ENCODE results near the gene CDAN1. TPM values are rescaled to one million over a fixed set of nuclear protein-coding genes. Genes with fewer than 3 reads are reported as not detected.
"Not testable (repeated sequence)": the region's sequence is repeated elsewhere in the genome, so short reads cannot be mapped to it uniquely, and the experiment has no call there.

The CDAN1 gene
- total RNA-seq, 1 donor from 2014 or later, result 36.4 TPM

DNA sequence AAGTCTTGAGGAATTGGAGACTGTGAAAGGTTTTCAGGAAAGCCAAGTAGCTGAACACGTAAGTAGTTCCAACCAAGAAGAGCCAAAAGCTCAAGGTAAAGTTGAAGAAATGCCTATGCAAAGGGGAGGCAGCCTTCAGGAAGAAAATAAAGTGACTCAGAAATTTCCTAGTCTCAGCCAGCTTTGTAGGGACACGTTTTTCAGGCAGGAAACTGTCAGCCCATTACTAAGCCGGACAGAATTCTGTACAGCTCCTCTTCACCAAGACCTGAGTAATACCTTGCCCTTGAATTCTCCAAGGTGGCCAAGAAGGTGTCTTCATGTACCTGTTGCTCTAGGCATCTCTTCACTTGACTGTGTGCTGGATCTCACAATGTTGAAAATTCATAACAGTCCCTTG is 48.6 kb downstream of the CDAN1 start:
- H3K9me3 Mint-ChIP-seq (ENCODE audit: low read depth), result no peaks in the 10 kb centered on the region
- no peaks in the 10 kb centered on the region for H3K27me3 Mint-ChIP-seq
- no peak overlapping the region for H3K4me3 Mint-ChIP-seq (ENCODE audit: low read depth)
- no peak overlapping the region for H3K27ac Mint-ChIP-seq
- DNase-seq (ENCODE audit: low spot score, unreplicated experiment), result no peak
- H3K4me1 Mint-ChIP-seq (ENCODE audit: low read depth), result no peaks in the 10 kb centered on the region
- TF ChIP-seq, protein P1, sequence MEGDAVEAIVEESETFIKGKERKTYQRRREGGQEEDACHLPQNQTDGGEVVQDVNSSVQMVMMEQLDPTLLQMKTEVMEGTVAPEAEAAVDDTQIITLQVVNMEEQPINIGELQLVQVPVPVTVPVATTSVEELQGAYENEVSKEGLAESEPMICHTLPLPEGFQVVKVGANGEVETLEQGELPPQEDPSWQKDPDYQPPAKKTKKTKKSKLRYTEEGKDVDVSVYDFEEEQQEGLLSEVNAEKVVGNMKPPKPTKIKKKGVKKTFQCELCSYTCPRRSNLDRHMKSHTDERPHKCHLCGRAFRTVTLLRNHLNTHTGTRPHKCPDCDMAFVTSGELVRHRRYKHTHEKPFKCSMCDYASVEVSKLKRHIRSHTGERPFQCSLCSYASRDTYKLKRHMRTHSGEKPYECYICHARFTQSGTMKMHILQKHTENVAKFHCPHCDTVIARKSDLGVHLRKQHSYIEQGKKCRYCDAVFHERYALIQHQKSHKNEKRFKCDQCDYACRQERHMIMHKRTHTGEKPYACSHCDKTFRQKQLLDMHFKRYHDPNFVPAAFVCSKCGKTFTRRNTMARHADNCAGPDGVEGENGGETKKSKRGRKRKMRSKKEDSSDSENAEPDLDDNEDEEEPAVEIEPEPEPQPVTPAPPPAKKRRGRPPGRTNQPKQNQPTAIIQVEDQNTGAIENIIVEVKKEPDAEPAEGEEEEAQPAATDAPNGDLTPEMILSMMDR (IDR thresholded peaks at IDR 0.05; ENCODE audit: unreplicated experiment), result no peak
- H3K36me3 Mint-ChIP-seq (ENCODE audit: insufficient read depth), result no peaks in the 10 kb centered on the region

DNA sequence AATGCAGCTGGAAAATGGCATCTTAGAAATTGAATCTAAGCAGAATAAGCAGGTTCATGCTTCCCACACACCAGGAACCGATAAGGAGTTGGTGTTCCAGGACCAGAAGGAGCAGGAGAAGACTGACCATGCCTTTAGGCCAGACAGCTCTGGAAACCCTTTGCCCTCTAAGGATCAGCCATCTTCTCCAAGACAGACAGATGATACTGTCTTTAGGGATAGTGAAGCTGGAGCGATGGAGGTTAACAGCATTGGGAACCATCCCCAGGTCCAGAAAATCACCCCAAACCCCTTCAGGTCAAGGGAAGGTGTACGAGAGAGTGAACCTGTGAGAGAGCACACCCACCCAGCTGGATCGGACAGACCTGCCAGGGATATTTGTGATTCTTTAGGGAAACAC is 49.2 kb downstream of the CDAN1 start:
- no peak for DNase-seq (ENCODE audit: low spot score, unreplicated experiment)
- Mint-ChIP-seq H3K4me3 (ENCODE audit: low read depth) (no peak overlapping the region), H3K27ac (no peak overlapping the region), H3K4me1 (ENCODE audit: low read depth) (no peaks in the 10 kb centered on the region), H3K27me3 (no peaks in the 10 kb centered on the region), H3K36me3 (ENCODE audit: insufficient read depth) (no peaks in the 10 kb centered on the region), H3K9me3 (ENCODE audit: low read depth) (no peaks in the 10 kb centered on the region)
- TF ChIP-seq, protein P1 (IDR thresholded peaks at IDR 0.05; ENCODE audit: unreplicated experiment), result no peak

GRCh38 chr15:42686281-42686680 is 50.6 kb downstream of the CDAN1 start:
- TF ChIP-seq, protein P1 (IDR thresholded peaks at IDR 0.05; ENCODE audit: unreplicated experiment), result no peak
- Mint-ChIP-seq H3K4me3 (ENCODE audit: low read depth) (no peak overlapping the region), H3K9me3 (ENCODE audit: low read depth) (no peaks in the 10 kb centered on the region), H3K4me1 (ENCODE audit: low read depth) (no peaks in the 10 kb centered on the region), H3K36me3 (ENCODE audit: insufficient read depth) (no peaks in the 10 kb centered on the region), H3K27ac (no peak overlapping the region), H3K27me3 (no peaks in the 10 kb centered on the region)
- DNase-seq (ENCODE audit: low spot score, unreplicated experiment), result no peak

DNA sequence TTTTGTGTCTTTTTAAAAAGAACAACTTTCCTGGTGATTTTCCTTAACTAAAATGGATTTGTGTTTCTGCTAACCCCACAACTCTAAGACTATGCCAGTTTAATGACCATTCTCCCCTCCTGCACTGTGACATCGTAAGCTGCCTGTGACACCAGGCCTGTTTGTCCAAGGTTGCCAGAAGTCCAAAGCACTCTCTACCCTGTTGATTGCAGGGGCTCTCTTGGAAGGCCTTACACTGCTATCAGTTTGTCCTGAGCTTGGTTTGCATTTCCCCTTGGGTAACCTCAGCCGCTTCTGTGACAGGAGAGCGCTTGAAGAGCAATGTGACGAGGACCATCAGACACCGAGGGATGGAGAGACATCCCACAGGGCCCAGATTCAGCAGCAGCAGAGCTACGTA is 55.8 kb downstream of the CDAN1 start:
- Mint-ChIP-seq H3K4me3 (ENCODE audit: low read depth) (no peak overlapping the region), H3K9me3 (ENCODE audit: low read depth) (no peaks in the 10 kb centered on the region), H3K27me3 (no peaks in the 10 kb centered on the region), H3K4me1 (ENCODE audit: low read depth) (no peaks in the 10 kb centered on the region), H3K36me3 (ENCODE audit: insufficient read depth) (no peaks in the 10 kb centered on the region), H3K27ac (no peak overlapping the region)
- TF ChIP-seq, protein P1 (IDR thresholded peaks at IDR 0.05; ENCODE audit: unreplicated experiment), result no peak
- DNase-seq (ENCODE audit: low spot score, unreplicated experiment), result no peak

- not testable (repeated sequence) for H3K27me3 Mint-ChIP-seq; H3K36me3 Mint-ChIP-seq (ENCODE audit: insufficient read depth); H3K4me1 Mint-ChIP-seq (ENCODE audit: low read depth); H3K9me3 Mint-ChIP-seq (ENCODE audit: low read depth); H3K27ac Mint-ChIP-seq; H3K4me3 Mint-ChIP-seq (ENCODE audit: low read depth); DNase-seq (ENCODE audit: low spot score, unreplicated experiment)
Measured at GRCh38 chr15:42680142-42680482, 56.8 kb downstream of the CDAN1 start.

DNA sequence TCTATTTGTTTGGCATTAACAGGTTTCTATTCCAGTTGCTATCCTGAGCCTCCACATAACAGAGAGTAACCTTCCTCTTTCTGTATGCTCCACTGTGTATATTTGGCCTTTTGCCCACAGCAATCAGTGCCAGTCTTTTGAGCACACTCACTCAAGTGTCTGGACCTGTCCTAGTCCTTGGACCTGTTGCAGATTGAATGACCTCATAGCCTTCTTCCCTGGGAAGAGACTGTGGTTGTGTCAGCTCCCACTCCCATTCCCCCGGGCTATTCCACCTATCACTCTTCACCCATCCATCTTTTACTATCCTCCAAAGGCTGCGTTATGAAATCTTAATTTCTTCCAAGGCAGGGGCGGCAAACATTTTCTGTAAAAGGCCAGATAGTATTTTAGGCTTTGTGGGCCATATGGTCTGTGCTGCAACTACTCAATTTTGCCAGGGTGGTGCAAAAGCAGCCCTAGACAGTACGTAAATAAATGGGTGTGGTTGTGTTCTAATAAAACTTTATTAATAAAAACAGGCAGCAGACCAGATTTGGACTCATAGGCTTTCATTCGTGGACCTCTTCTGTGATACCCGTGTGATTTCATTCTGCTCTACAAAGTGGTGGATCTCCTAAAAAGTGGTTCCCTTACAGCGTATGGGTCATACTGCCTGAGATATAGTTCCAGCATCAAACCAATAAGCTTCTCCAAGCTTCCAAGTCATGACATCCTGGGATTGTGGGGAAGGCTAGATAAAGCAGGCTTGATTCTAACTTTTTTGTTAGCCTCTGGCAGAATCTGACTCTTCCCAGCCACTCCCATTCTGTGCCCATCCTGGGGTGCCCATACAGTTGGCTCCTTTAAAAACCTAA is 57.4 kb downstream of the CDAN1 start:
- DNase-seq (ENCODE audit: low spot score, unreplicated experiment), result no peak
- TF ChIP-seq, protein P1 (IDR thresholded peaks at IDR 0.05; ENCODE audit: unreplicated experiment), result no peak

More for the DNA sequence above, 57.4 kb downstream of the CDAN1 start:
- no peaks in the 10 kb centered on the region for H3K36me3 Mint-ChIP-seq (ENCODE audit: insufficient read depth)
- no peak overlapping the region for H3K27ac Mint-ChIP-seq
- no peaks in the 10 kb centered on the region for H3K9me3 Mint-ChIP-seq (ENCODE audit: low read depth)
- no peaks in the 10 kb centered on the region for H3K4me1 Mint-ChIP-seq (ENCODE audit: low read depth)
- no peak overlapping the region for H3K4me3 Mint-ChIP-seq (ENCODE audit: low read depth)
- no peaks in the 10 kb centered on the region for H3K27me3 Mint-ChIP-seq

Data from progenitor cell of endocrine pancreas (in vitro differentiated cells).